ENCODE measurements around the gene SKI.

Gene SKI

GRCh38 chr1:2297246-2298011, 69.3 kb downstream of the SKI start:
- no peak for DNase-seq (ENCODE audit: extremely low spot score)
- POLR2A ChIA-PET, result no interaction called here
- CTCF ChIA-PET, result no interaction called here
- TF ChIP-seq LEF1 (IDR thresholded peaks at IDR 0.05; ENCODE audit: borderline replicate concordance) (no peak), NFRKB (IDR thresholded peaks at IDR 0.05) (no peak), FOXA1 (IDR thresholded peaks at IDR 0.05) (no peak), FOXM1 (IDR thresholded peaks at IDR 0.05; ENCODE audit: borderline replicate concordance) (no peak), HDGF (IDR thresholded peaks at IDR 0.05; ENCODE audit: borderline replicate concordance) (no peak), SP1 (IDR thresholded peaks at IDR 0.05) (no peak), SUZ12 (IDR thresholded peaks at IDR 0.05) (no peak)
- TF ChIP-seq, protein P1, sequence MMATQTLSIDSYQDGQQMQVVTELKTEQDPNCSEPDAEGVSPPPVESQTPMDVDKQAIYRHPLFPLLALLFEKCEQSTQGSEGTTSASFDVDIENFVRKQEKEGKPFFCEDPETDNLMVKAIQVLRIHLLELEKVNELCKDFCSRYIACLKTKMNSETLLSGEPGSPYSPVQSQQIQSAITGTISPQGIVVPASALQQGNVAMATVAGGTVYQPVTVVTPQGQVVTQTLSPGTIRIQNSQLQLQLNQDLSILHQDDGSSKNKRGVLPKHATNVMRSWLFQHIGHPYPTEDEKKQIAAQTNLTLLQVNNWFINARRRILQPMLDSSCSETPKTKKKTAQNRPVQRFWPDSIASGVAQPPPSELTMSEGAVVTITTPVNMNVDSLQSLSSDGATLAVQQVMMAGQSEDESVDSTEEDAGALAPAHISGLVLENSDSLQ (IDR thresholded peaks at IDR 0.05), result no peak

GRCh38 chr1:2298685-2299084, 70.6 kb downstream of the SKI start:
- POLR2A ChIA-PET, result interaction anchor here (1.5 kb wide), 1 partner anchor 13 kb away, joined by 4 read pairs; no protein-coding TSS in a partner anchor
- CTCF ChIA-PET, result interaction anchor here (0.6 to 0.7 kb wide), 2 partner anchors 13 to 354 kb away, joined by 4 read pairs; no protein-coding TSS in a partner anchor
- no peak for DNase-seq (ENCODE audit: extremely low spot score)
- no peak for TF ChIP-seq HDGF (IDR thresholded peaks at IDR 0.05; ENCODE audit: borderline replicate concordance)
- no peak for TF ChIP-seq ELF4 (IDR thresholded peaks at IDR 0.05)
- TF ChIP-seq ZNF384 (IDR thresholded peaks at IDR 0.05), result no peak
- TF ChIP-seq SUZ12 (IDR thresholded peaks at IDR 0.05), result no peak
- TF ChIP-seq LEF1 (IDR thresholded peaks at IDR 0.05; ENCODE audit: borderline replicate concordance), result no peak
- TF ChIP-seq TARDBP (IDR thresholded peaks at IDR 0.05), result no peak
- TF ChIP-seq FOXM1 (IDR thresholded peaks at IDR 0.05; ENCODE audit: borderline replicate concordance), result no peak
- TF ChIP-seq, protein P1 (IDR thresholded peaks at IDR 0.05), result no peak
- no peak for TF ChIP-seq SP1 (IDR thresholded peaks at IDR 0.05)
- TF ChIP-seq L3MBTL2 (conservative IDR thresholded peaks at IDR 0.05), result no peak
- TF ChIP-seq FOXA1 (IDR thresholded peaks at IDR 0.05), result no peak
- no peak for TF ChIP-seq NFRKB (IDR thresholded peaks at IDR 0.05)
- TF ChIP-seq ARNT (IDR thresholded peaks at IDR 0.05), result no peak
- no peak for TF ChIP-seq FOXK2 (IDR thresholded peaks at IDR 0.05)
- no peak for TF ChIP-seq CTBP1 (IDR thresholded peaks at IDR 0.05; ENCODE audit: borderline replicate concordance)
- no peak for TF ChIP-seq BHLHE40 (IDR thresholded peaks at IDR 0.05; ENCODE audit: borderline replicate concordance)

DNA sequence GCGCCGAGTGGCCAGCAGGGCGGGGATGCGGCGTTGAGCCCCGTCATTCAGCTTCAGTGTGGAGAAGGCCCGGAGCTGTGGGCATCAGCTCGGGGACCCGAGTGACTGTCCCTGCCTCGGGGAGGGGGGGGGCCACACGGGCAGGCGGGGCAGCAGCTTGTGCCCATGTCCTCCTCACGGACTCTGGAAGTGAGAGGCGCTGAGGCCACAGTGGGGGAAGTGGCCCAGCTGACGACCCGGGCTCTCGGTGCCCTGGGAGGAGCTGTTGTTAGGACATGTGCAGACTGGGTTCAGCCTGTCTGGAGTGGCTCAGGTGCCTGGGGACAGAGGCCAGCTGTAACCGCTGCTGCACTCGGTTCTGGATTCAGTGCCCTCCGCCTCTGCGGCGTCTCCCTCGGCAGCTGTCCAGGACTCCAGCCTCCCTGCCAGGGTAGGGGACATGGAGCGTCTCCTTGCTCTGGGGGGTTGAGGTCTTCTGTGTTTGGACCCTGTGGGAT, 71.1 kb downstream of the SKI start:
- TF ChIP-seq ELF4 (IDR thresholded peaks at IDR 0.05) (no peak), FOXM1 (IDR thresholded peaks at IDR 0.05; ENCODE audit: borderline replicate concordance) (no peak), HDGF (IDR thresholded peaks at IDR 0.05; ENCODE audit: borderline replicate concordance) (no peak), ZNF384 (IDR thresholded peaks at IDR 0.05) (no peak), NFRKB (IDR thresholded peaks at IDR 0.05) (no peak), ARNT (IDR thresholded peaks at IDR 0.05) (no peak), SP1 (IDR thresholded peaks at IDR 0.05) (no peak), FOXA1 (IDR thresholded peaks at IDR 0.05) (no peak), LEF1 (IDR thresholded peaks at IDR 0.05; ENCODE audit: borderline replicate concordance) (no peak), CTBP1 (IDR thresholded peaks at IDR 0.05; ENCODE audit: borderline replicate concordance) (no peak)
- TF ChIP-seq, protein P1 (IDR thresholded peaks at IDR 0.05), result no peak
- POLR2A ChIA-PET, result interaction anchor here (1.5 kb wide), 1 partner anchor 12 kb away, joined by 4 read pairs; no protein-coding TSS in a partner anchor
- CTCF ChIA-PET, result interaction anchor here (0.6 kb wide), 1 partner anchor 354 kb away, joined by 4 read pairs; no protein-coding TSS in a partner anchor
- DNase-seq (ENCODE audit: extremely low spot score), result no peak

- CTCF ChIA-PET, result no interaction called here
Observed at GRCh38 chr1:2300004-2300771, 72.1 kb downstream of the SKI start.

More at GRCh38 chr1:2300004-2300771, 72.1 kb downstream of the SKI start:
- no peak for DNase-seq (ENCODE audit: extremely low spot score)
- TF ChIP-seq SUZ12 (IDR thresholded peaks at IDR 0.05), result no peak
- no peak for TF ChIP-seq LEF1 (IDR thresholded peaks at IDR 0.05; ENCODE audit: borderline replicate concordance)
- TF ChIP-seq L3MBTL2 (conservative IDR thresholded peaks at IDR 0.05), result no peak
- no peak for TF ChIP-seq SP1 (IDR thresholded peaks at IDR 0.05)
- TF ChIP-seq TARDBP (IDR thresholded peaks at IDR 0.05), result no peak
- TF ChIP-seq HDGF (IDR thresholded peaks at IDR 0.05; ENCODE audit: borderline replicate concordance), result no peak
- TF ChIP-seq CTBP1 (IDR thresholded peaks at IDR 0.05; ENCODE audit: borderline replicate concordance), result no peak
- TF ChIP-seq ELF4 (IDR thresholded peaks at IDR 0.05), result no peak
- TF ChIP-seq, protein P1 (IDR thresholded peaks at IDR 0.05), result no peak
- no peak for TF ChIP-seq ZNF384 (IDR thresholded peaks at IDR 0.05)
- POLR2A ChIA-PET, result interaction anchor here (1.5 kb wide), 1 partner anchor 11 kb away, joined by 4 read pairs; no protein-coding TSS in a partner anchor
